H1 (cell line): ENCODE results near the gene PRKAR1B. TPM values are rescaled to one million over a fixed set of nuclear protein-coding genes. Genes with fewer than 3 reads are reported as not detected.

Experiments
- CTCF ChIA-PET: fragments of 300-600 bp; sonication (Branson Sonifier 250); formaldehyde crosslinking; loops from one replicate; lab custom pipeline; 2021; ENCODE audit not compliant: partially characterized antibody; lab: Charles Lee
- POLR2A ChIA-PET: fragments of 300-600 bp; sonication (Branson Sonifier 250); formaldehyde crosslinking; loops from one replicate; lab custom pipeline; 2021; ENCODE audit warnings: inconsistent platforms; ENCODE audit not compliant: partially characterized antibody; lab: Charles Lee
- DNase-seq, 2 experiments: peaks; one replicate each; pipeline versions ENCODE4 v3.0.0 to v3.0.0-alpha.2; 2010 to 2022; ENCODE audit warnings: low spot score in 2 of 2, low read depth in 1 of 2, mixed read lengths in 1 of 2
- FAIRE-seq: peaks from 2 replicates; lab custom pipeline; 2011; peaks lifted over from hg19 to GRCh38; lab: Jason Lieb, UNC
- H2AFZ ChIP-seq: 2 replicates; pipeline ENCODE4 v1.8.1; 2012; ENCODE audit warnings: low read length, inconsistent platforms
- H2AK5ac ChIP-seq: 2 replicates; pipeline ENCODE4 v1.6.1; 2013; ENCODE audit warnings: low read depth, low read length
- H2BK120ac ChIP-seq: replicated peaks from 2 replicates; pipeline ENCODE3; 2013; ENCODE audit warnings: low read depth, low read length, inconsistent platforms
- H2BK12ac ChIP-seq: 2 replicates; pipeline ENCODE4 v1.6.1; 2013; ENCODE audit warnings: low read depth, low read length
- H2BK15ac ChIP-seq: 2 replicates; pipeline ENCODE4 v1.6.1; 2013; ENCODE audit warnings: low read length
- H2BK20ac ChIP-seq: 2 replicates; pipeline ENCODE4 v1.6.1; 2013; ENCODE audit warnings: low read length
- H2BK5ac ChIP-seq: 2 replicates; pipeline ENCODE4 v1.6.1; 2013; ENCODE audit warnings: low read depth, low read length
- H3K14ac ChIP-seq: 2 replicates; pipeline ENCODE4 v1.6.1; 2013; ENCODE audit warnings: inconsistent platforms; ENCODE audit not compliant: insufficient read length
- H3K18ac ChIP-seq: 2 replicates; pipeline ENCODE4 v1.6.1; 2013; ENCODE audit warnings: low read length; ENCODE audit errors: extremely low read depth
- H3K23ac ChIP-seq: 2 replicates; pipeline ENCODE4 v1.6.1; 2013; ENCODE audit warnings: inconsistent platforms; ENCODE audit not compliant: insufficient read length
- H3K23me2 ChIP-seq: 2 replicates; pipeline ENCODE4 v1.6.1; 2013; ENCODE audit warnings: low read depth, low read length
- H3K27ac ChIP-seq: 2 replicates; pipeline ENCODE4 v1.6.1; 2011; ENCODE audit warnings: low read depth, low read length, inconsistent platforms
- H3K27me3 ChIP-seq, 4 experiments: replicated peaks in 1 of 4; 1 replicate in 1 of 4; 2 replicates in 3 of 4; pipeline versions ENCODE4 v1.6.1 to v1.8.1; 2011 to 2013; ENCODE audit warnings: low read length in 3 of 4, mild to moderate bottlenecking in 3 of 4, inconsistent platforms in 2 of 4, mixed read lengths in 2 of 4, moderate library complexity in 1 of 4; ENCODE audit not compliant: control insufficient read depth in 3 of 4, insufficient read depth in 3 of 4; ENCODE audit errors: extremely low read depth in 1 of 4
- H3K36me3 ChIP-seq, 4 experiments: 2 replicates each; pipeline versions ENCODE4 v1.6.1 to v1.8.1; 2011 to 2013; ENCODE audit warnings: mild to moderate bottlenecking in 4 of 4, low read length in 3 of 4, moderate library complexity in 2 of 4, control low read depth in 1 of 4, inconsistent platforms in 1 of 4; ENCODE audit not compliant: insufficient read depth in 4 of 4, control insufficient read depth in 2 of 4
- H3K4ac ChIP-seq: replicated peaks from 2 replicates; pipeline ENCODE3; 2013; ENCODE audit warnings: low read length, low read depth, mixed read lengths, inconsistent platforms; ENCODE audit not compliant: insufficient read length
- H3K4me1 ChIP-seq, 4 experiments: replicated peaks in 1 of 4; 1 replicate in 1 of 4; 2 replicates in 3 of 4; pipeline versions ENCODE4 v1.6.1 to v1.8.1; 2011 to 2013; ENCODE audit warnings: low read length in 3 of 4, inconsistent platforms in 2 of 4, mixed read lengths in 1 of 4; ENCODE audit not compliant: insufficient read depth in 4 of 4, control insufficient read depth in 3 of 4
- H3K4me2 ChIP-seq, 2 experiments: 2 replicates each; pipeline versions ENCODE4 v1.6.1 to v1.8.1; 2011 to 2013; ENCODE audit warnings: low read depth in 2 of 2, low read length in 2 of 2, control low read depth in 1 of 2, inconsistent platforms in 1 of 2, mild to moderate bottlenecking in 1 of 2; ENCODE audit not compliant: insufficient read depth in 1 of 2
- H3K4me3 ChIP-seq, 4 experiments: fragments of 200-600, 300-600 bp in 1 of 4; sonication (generic), shearing (Covaris generic), sonication (Bioruptor Twin) in 1 of 4; 2 replicates each; pipeline versions ENCODE4 v1.5.1 to v1.8.1; 2011 to 2016; ENCODE audit warnings: low read length in 4 of 4, low read depth in 3 of 4, control low read depth in 2 of 4, inconsistent platforms in 2 of 4, mild to moderate bottlenecking in 2 of 4, mixed read lengths in 1 of 4, moderate library complexity in 1 of 4; ENCODE audit not compliant: insufficient read depth in 2 of 4; ENCODE audit errors: extremely low read depth in 1 of 4
- H3K56ac ChIP-seq: replicated peaks from 2 replicates; pipeline ENCODE3; 2013; ENCODE audit warnings: low read depth, mild to moderate bottlenecking, mixed read lengths, low read length, inconsistent platforms; ENCODE audit not compliant: insufficient read length
- H3K79me1 ChIP-seq: 2 replicates; pipeline ENCODE4 v1.6.1; 2013; ENCODE audit warnings: low read depth, low read length, control low read depth
- H3K79me2 ChIP-seq, 2 experiments: 2 replicates each; pipeline versions ENCODE4 v1.6.1 to v1.8.1; 2012 to 2013; ENCODE audit warnings: low read length in 2 of 2, mild to moderate bottlenecking in 2 of 2, inconsistent platforms in 1 of 2; ENCODE audit not compliant: insufficient read depth in 2 of 2, control insufficient read depth in 1 of 2
- H3K9ac ChIP-seq, 4 experiments: replicated peaks in 1 of 4; 1 replicate in 1 of 4; 2 replicates in 3 of 4; pipeline versions ENCODE4 v1.6.1 to v1.8.1; 2011 to 2013; ENCODE audit warnings: low read depth in 3 of 4, low read length in 3 of 4, control low read depth in 2 of 4, mild to moderate bottlenecking in 2 of 4, moderate library complexity in 2 of 4, inconsistent platforms in 1 of 4; ENCODE audit errors: extremely low read depth in 1 of 4
- H3K9me3 ChIP-seq, 2 experiments: 2 replicates each; pipeline versions ENCODE4 v1.6.1 to v1.8.1; 2012 to 2013; ENCODE audit warnings: mild to moderate bottlenecking in 2 of 2, moderate library complexity in 2 of 2, control low read depth in 1 of 2, inconsistent platforms in 1 of 2, low read depth in 1 of 2, low read length in 1 of 2, mixed read lengths in 1 of 2; ENCODE audit not compliant: insufficient read depth in 2 of 2
- H4K20me1 ChIP-seq, 2 experiments: replicated peaks in 1 of 2; 2 replicates each; pipeline versions ENCODE3 to v1.8.1; 2011 to 2013; ENCODE audit warnings: inconsistent platforms in 2 of 2, low read length in 2 of 2, mild to moderate bottlenecking in 1 of 2; ENCODE audit not compliant: insufficient read depth in 2 of 2, control insufficient read depth in 1 of 2
- H4K5ac ChIP-seq: 2 replicates; pipeline ENCODE4 v1.6.1; 2013; ENCODE audit warnings: low read length, low read depth, mixed read lengths, inconsistent platforms; ENCODE audit not compliant: insufficient read length
- H4K8ac ChIP-seq: 2 replicates; pipeline ENCODE4 v1.8.0; 2013; ENCODE audit warnings: mild to moderate bottlenecking, moderate library complexity, low read length, inconsistent platforms; ENCODE audit not compliant: insufficient read depth; ENCODE audit errors: extremely low read depth
- H4K91ac ChIP-seq: replicated peaks from 2 replicates; pipeline ENCODE3; 2013; ENCODE audit warnings: low read length, mixed read lengths, inconsistent platforms; ENCODE audit not compliant: insufficient read length
- CBX8 ChIP-seq: fragments of 300-800, 300-1000 bp; sonication (generic); IDR thresholded peaks from 2 replicates; pipeline ENCODE4 v1.7.1; 2016; ENCODE audit warnings: low read depth, low read length, borderline replicate concordance
- CHD2 ChIP-seq: IDR thresholded peaks from 2 replicates; pipeline ENCODE4 v1.6.1; 2012; ENCODE audit warnings: low read length, improper control_type of control experiment
- CREB1 ChIP-seq: IDR thresholded peaks from 2 replicates; pipeline ENCODE4 v1.6.1; 2012; ENCODE audit warnings: inconsistent platforms
- EGR1 ChIP-seq: IDR thresholded peaks from 2 replicates; pipeline ENCODE4 v1.6.1; 2011; ENCODE audit warnings: low read depth, low read length, borderline replicate concordance
- HDAC2 ChIP-seq, 2 experiments: fragments of 300-600 bp in 1 of 2; sonication (generic) in 1 of 2; IDR thresholded peaks; 2 replicates each; pipeline ENCODE4 v1.6.1; 2011 to 2012; ENCODE audit warnings: low read depth in 2 of 2, low read length in 2 of 2, mild to moderate bottlenecking in 2 of 2, moderate library complexity in 2 of 2, borderline replicate concordance in 1 of 2, inconsistent platforms in 1 of 2
- JUND ChIP-seq: IDR thresholded peaks from 2 replicates; pipeline ENCODE4 v1.6.1; 2011; ENCODE audit warnings: mild to moderate bottlenecking, improper control_type of control experiment, low read length
- PHF8 ChIP-seq: fragments of 200-600 bp; sonication (generic); conservative IDR thresholded peaks from 2 replicates; pipeline ENCODE4 v1.7.1; 2012; ENCODE audit warnings: low read depth, mild to moderate bottlenecking, inconsistent platforms, low read length, moderate library complexity
- TEAD4 ChIP-seq: IDR thresholded peaks from 2 replicates; pipeline ENCODE4 v1.6.1; 2012; ENCODE audit warnings: low read depth, low read length, inconsistent platforms, mixed read lengths
- WGBS, 2 experiments: shearing (Covaris generic) in 1 of 2; methylation state at CpG; one replicate each; pipeline versions ENCODE4 v1.1.6 to v1.1.7; 2013 to 2015; ENCODE audit warnings: low lambda C conversion rate in 2 of 2, mixed read lengths in 2 of 2, inconsistent platforms in 1 of 2, low coverage in 1 of 2, missing lambda C conversion rate in 1 of 2; ENCODE audit not compliant: insufficient replicate concordance in 2 of 2, insufficient coverage in 1 of 2, insufficient read length in 1 of 2; ENCODE audit errors: extremely low coverage in 1 of 2, missing lambda C conversion rate in 1 of 2; 5-methylcytosine and 5-hydroxymethylcytosine counted together
- polyA plus RNA-seq, 7 experiments: library from polyadenylated mRNA; depleted of rRNA in 3 of 7; stranded (reverse) in 5 of 7; unstranded in 2 of 7; fragments of >200 nt in 5 of 7; fragments of 200-250 nt in 2 of 7; gene quantifications; 1 replicate in 5 of 7; 2 replicates in 1 of 7; 4 replicates in 1 of 7; pipeline versions ENCODE4 v1.2.1 to v1.2.3, GENCODE V29; 2011 to 2013; ENCODE audit warnings: missing spikeins in 2 of 7, mixed read lengths in 2 of 7
- total RNA-seq: library from RNA; stranded (reverse); fragmentation: NEBNext Ultra II Directional; extraction: Animal tissue kit (Norgen Biotek cat#: 25700); gene quantifications from 2 replicates; pipeline ENCODE4 v1.2.1, GENCODE V29; 2021

The PRKAR1B gene
- total and polyA plus RNA-seq, 2 of the 8 experiments (the other 6 are each of a cell fraction or from before 2014, with no cell fraction given), result 12.3 to 55.7 TPM

DNA sequence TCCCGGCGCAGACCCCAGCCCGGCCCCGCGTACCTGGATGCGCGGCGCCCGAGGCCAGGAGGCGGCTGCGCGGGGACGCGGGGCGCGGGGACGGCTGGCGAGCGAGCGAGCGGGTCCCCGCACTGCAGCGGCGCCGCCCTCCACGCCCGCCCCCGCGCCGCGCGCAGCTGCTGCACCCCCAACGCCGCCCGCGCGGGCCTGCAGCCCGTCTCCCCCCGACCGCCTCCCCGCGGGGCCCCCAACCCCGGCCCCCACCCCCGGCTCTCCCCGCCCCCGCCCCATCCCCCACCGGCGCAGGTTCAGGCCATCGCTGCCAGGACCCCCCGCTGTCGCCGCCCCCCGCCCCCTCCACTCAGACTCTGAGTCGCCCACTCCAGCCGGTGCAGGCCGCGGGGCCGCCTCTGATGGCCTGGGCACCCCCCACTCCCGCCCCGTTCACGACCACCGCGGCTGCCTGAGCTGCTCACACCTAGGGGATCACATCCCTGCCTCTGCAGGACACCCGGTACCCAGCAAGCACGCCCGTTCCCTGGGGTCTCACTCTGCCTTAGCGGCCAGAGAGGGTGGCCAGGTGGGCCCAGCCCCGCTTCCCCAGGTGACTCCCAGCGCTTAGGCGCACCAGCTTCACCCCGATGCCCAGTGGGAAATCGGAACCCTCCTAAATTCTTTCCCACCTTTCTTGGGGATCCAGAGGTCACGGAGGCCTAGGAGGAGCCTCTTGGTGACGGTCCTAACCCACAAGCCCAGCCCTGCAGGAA is 14.5 kb downstream of the PRKAR1B start:
- no peak overlapping the region for H4K91ac ChIP-seq
- peak overlapping the region; percentile 78 for H3K18ac ChIP-seq
- H3K79me2 ChIP-seq, result peaks cover 0 to 23% of the 10 kb centered on the region in 2 experiments; a peak in 2 of 4 replicates
- no peak for FAIRE-seq
- H3K4ac ChIP-seq, result peak overlapping the region; percentile 53
- peaks cover 5% of the 10 kb centered on the region for H3K79me1 ChIP-seq
- H3K36me3 ChIP-seq, result peaks cover 0 to 3% (median 1%) of the 10 kb centered on the region in 4 experiments; a peak in 3 of 8 replicates
- H3K9ac ChIP-seq, result no peak overlapping the region; a peak in 1 of 7 replicates
- ChIA-PET CTCF (no interaction called here), POLR2A (interaction anchor here (0.6 to 1.0 kb wide), 3 partner anchors 15 to 196 kb away, joined by 3 to 4 read pairs (median 3); no protein-coding TSS in a partner anchor)
- peak overlapping the region; percentile 65 for H4K8ac ChIP-seq
- no peak overlapping the region for H3K56ac ChIP-seq
- no peak overlapping the region for H2BK20ac ChIP-seq
- peak overlapping the region; percentile 51 to 65 for H3K4me2 ChIP-seq
- H3K9me3 ChIP-seq, result no peaks in the 10 kb centered on the region
- peak overlapping the region; percentile 27; the same call in 1 of the 2 replicates for H2BK12ac ChIP-seq
- H3K4me3 ChIP-seq, result peak overlapping the region; percentile 17 to 61 (median 36); a peak in 6 of 8 replicates
- H2BK15ac ChIP-seq, result no peak overlapping the region
- no peaks in the 10 kb centered on the region for H3K27me3 ChIP-seq
- no peak overlapping the region for H2BK120ac ChIP-seq
- peaks cover 0 to 7% (median 4%) of the 10 kb centered on the region in 4 experiments; a peak in 5 of 7 replicates for H3K4me1 ChIP-seq
- no peak overlapping the region for H2AFZ ChIP-seq
- 32% methylated on average over 16 of the region's 74 CpGs; no CpG with 5 or more reads in 1 of the 2 experiments for WGBS, 2 experiments
- H2AK5ac ChIP-seq, result no peak overlapping the region
- H4K20me1 ChIP-seq, result peaks cover 0 to 10% of the 10 kb centered on the region in 2 experiments
- no peak overlapping the region for H3K27ac ChIP-seq
- TF ChIP-seq CHD2, result no peak
- TF ChIP-seq PHF8, result no peak
- no peak for TF ChIP-seq JUND
- TF ChIP-seq HDAC2 (IDR thresholded peaks at IDR 0.05; ENCODE audit: borderline replicate concordance in 1 of 2, low read depth in 2 of 2, low read length in 2 of 2), result no peak
- no peak for TF ChIP-seq CBX8
- no peak for TF ChIP-seq CREB1
- TF ChIP-seq TEAD4, result no peak
- no peak for TF ChIP-seq EGR1
- H3K23me2 ChIP-seq, result no peaks in the 10 kb centered on the region
- H2BK5ac ChIP-seq, result no peak overlapping the region
- H4K5ac ChIP-seq, result no peak overlapping the region
- H3K14ac ChIP-seq, result no peak overlapping the region
- DNase-seq, result peak in 1 of 2 experiments; percentile 67
- H3K23ac ChIP-seq, result no peak overlapping the region
